HUDEP-2 (cell line): ENCODE data around the gene GRXCR1.

Experiments
- DNase-seq, 76 experiments: peaks; one replicate each; lab custom pipeline; 2025; ENCODE audit not compliant: unreplicated experiment in 76 of 76; lab: John Stamatoyannopoulos, UW

Gene GRXCR1

GRCh38 chr4:42925921-42926320 is 33.4 kb downstream of the GRXCR1 start:
- DNase-seq, result no peak

DNA sequence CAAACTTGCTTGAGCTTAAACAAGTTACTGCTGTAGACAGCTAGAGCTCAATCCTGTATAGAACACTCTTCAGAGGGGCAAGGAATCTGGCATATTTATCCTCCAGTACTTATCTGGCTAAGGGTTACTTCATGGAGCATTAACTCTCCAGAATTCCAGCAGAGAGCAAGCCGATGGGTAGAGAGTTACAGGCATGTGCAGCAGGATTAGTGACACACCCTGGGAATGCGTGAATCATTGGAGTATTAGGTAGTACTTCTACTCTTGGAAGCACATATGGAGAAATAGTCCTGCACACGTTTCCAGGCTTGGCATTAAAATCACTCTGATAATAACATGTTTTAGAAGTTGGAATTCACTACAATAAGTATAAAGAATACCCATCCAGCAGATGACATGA is 35.4 kb downstream of the GRXCR1 start:
- DNase-seq, result no peak

- DNase-seq, result no peak
Measured at GRCh38 chr4:42928582-42928981, 36.1 kb downstream of the GRXCR1 start.

- DNase-seq, result no peak
Measured at GRCh38 chr4:42942216-42942615, 49.7 kb downstream of the GRXCR1 start.

GRCh38 chr4:42945874-42946273 is 53.4 kb downstream of the GRXCR1 start:
- DNase-seq, result no peak

- no peak for DNase-seq
Measured at GRCh38 chr4:42953321-42953720, 60.8 kb downstream of the GRXCR1 start.

- DNase-seq, result no peak
Measured at GRCh38 chr4:42954963-42955669, 62.6 kb downstream of the GRXCR1 start.

DNA sequence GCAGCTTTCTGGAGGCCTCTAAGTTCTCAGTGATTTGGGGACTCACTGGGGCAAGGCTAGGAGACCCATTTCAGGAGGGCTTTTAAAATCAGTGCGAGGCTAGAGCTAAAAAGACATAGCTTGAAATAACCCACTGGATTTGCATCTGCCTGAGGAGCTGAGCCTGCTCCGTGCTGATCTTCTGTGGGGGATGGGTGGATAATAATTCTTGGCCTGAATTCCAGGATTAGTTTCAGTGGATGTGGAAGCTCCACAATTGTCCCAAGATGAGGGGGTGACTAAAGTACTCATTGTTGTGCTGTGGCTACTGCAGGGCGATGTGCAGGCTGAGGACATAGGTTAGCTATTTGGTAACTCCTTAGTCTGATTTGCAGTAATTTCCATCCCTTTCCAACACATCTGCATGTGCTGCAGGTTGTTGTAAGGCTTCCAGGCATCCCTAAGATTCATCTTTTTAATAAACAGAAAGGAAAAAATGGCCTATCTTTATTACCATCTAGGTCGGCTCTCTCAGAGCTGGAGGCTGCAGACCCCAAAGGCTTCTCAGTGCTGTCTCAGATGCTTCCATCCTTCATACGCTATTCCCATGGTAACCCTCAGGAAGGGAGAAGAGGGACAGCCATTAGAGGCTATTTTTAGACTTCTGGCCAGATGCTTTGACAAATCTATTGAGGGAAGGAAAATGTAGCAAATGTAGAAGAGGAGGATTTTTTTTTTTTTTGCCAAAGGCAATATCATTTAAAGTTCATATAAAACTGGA is 63.4 kb downstream of the GRXCR1 start:
- DNase-seq, result no peak

- no peak for DNase-seq
Measured at GRCh38 chr4:42965326-42965725, 72.8 kb downstream of the GRXCR1 start.

- no peak for DNase-seq
Measured at GRCh38 chr4:42985976-42986375, 93.5 kb downstream of the GRXCR1 start.

DNA sequence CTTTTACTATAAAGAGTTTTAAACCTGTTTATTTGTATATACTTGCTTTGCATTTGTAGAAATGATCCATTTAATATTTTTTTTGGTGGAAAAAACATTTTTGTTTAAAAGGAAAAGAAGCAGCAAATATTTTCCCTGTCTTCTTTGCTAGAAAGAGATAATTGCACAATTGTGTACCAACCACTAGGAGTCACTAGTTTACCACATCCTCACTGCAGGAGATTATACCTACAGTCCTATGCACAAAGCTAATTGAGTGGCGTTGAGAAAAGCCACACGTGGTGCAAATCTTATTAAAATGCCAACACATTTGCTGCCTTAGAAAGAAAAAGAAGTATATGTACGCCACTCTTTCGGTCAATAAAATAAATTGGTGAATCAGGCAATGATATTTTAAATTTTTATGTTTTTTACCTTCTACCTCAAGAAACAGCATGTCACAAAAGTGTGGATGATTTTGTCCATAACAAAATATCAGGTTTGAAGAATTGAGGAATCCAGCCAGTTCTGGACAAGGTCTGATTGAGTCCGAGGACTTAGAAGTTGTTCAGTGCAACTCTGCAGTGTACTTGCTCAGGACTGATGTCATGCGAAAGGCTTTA is 102.9 kb downstream of the GRXCR1 start:
- DNase-seq, result peak in 5 of 76 experiments; percentile 0 to 9 (median 5)

GRCh38 chr4:43008793-43009192 is 116.3 kb downstream of the GRXCR1 start:
- no peak for DNase-seq

DNA sequence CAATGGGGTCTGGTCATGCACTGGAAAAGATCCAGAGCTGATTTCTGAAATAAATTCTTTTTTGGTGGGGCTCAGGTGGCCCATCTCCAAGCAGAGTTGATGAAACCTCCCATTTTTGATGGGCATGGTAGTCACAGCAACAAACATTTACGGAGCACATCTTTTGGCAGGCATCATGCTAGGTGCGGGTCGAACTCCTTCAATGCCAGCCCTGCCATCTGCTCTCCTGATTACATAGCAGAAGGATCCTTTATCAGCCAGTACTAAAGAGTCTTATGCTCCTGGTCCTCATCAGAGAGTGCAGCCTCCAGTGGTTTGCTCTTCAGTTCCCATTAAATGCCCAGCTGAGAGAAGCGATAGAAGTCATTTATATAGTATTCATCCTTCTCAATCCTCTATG is 121.7 kb downstream of the GRXCR1 start:
- DNase-seq, result no peak

DNA sequence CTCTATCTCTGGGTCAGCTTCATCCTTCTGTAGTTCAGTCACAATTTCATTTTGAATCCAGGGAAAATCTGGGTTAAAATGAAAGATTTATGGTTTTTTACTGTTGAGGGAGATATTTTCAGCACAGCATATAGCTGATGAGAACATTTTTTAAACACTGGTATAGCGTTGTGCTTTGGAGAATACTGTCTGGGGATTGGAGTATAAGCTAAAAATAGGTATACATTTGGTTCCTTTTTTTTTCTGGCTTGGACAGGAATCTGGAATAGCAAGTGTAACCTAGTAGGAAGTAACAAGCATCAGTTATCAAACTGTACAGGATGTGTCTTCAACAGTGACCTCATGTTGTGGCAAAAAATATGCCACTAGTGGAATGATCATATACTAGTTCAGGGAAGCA is 149.1 kb downstream of the GRXCR1 start:
- no peak for DNase-seq

GRCh38 chr4:43047058-43047457 is 154.5 kb downstream of the GRXCR1 start:
- no peak for DNase-seq

GRCh38 chr4:43048570-43048969 is 156.1 kb downstream of the GRXCR1 start:
- DNase-seq, result no peak

- no peak for DNase-seq
Measured at GRCh38 chr4:43049326-43049725, 156.8 kb downstream of the GRXCR1 start.

DNA sequence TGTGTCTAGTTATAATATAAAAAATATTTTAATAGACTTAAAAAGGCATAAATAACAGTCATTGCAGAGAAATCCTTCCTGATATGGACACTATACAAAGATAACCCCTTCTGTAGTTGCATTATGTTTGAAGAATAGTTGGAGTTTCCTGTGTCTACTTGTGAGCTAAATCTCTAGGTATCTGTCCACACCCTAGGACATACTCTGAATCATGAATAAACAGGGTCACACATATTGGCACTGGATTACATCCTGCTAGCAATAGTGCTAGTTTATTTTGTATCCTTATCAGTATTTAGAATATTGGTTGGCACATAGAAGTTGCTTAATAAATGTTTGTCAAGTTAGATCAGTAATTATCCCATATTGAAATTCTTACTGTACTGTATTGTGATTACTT is 173.9 kb downstream of the GRXCR1 start:
- DNase-seq, result no peak

GRCh38 chr4:43071069-43071468 is 178.6 kb downstream of the GRXCR1 start:
- no peak for DNase-seq
